Measurements from ENCODE around the gene LDLRAP1. TPM values are rescaled to one million over a fixed set of nuclear protein-coding genes. Genes with fewer than 3 reads are reported as not detected.
A peak's percentile ranks its signal among the peaks of the same experiment; 100 is the strongest.

LDLRAP1 gene
- total RNA-seq, 1 donor from 2014 or later, result 30.3 TPM

DNA sequence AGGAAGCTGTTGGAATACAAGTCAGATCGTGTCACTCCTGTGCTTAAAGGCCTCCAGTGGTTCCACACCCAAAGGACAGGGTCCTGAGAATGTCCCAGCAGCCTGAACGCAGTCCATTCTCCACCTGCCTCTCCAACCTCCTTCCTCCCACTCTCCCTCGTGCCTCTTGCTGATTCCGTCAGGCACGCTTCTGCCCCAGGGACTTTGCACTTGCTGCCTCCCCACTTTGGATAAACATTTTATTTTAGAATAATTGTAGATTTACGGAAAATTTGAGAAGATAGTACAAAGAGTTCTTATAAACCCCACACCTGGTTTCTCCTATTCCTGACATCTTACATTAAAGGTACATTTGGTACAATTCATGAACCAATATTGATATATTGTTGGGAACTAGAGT lies 28.4 kb upstream of the LDLRAP1 start:
- ATAC-seq (no peak), DNase-seq (no peak)
- no peak overlapping the region for H3K27ac ChIP-seq
- no peak overlapping the region for H3K4me3 ChIP-seq
- H3K27me3 ChIP-seq (ENCODE audit: low read depth), result no peaks in the 10 kb centered on the region
- H3K4me1 ChIP-seq, result no peaks in the 10 kb centered on the region
- H3K36me3 ChIP-seq, result no peaks in the 10 kb centered on the region
- no peak for TF ChIP-seq CTCF (IDR thresholded peaks at IDR 0.05)
- no peaks in the 10 kb centered on the region for H3K9me3 ChIP-seq
- intact Hi-C loops (cut with DNase I), result no loop called here

DNA sequence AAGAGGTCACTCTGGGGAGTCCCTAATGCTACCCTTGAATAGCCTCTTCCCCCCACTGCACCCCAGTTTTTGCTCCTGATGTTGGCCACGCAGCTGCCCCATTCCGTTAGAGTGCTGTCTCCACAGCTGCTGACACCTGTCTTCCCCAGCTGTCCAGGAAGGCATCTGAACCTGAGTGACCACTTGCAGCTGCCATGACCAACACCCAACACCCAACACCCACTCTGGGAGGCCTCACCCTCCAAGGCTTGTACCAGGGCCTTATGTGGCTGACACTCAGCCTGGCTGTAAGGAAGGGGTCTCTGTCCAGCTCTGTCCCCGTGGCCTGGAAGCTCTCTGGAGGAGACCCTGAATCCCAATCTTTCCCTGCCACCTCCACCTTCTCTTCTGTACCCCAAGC lies 26.7 kb upstream of the LDLRAP1 start:
- no peak for DNase-seq
- intact Hi-C loops (cut with DNase I), result no loop called here
- no peaks in the 10 kb centered on the region for H3K9me3 ChIP-seq
- no peak overlapping the region for H3K27ac ChIP-seq
- ATAC-seq, result peak in 1 of 2 donors; percentile 25
- no peaks in the 10 kb centered on the region for H3K36me3 ChIP-seq
- H3K4me3 ChIP-seq, result no peak overlapping the region
- no peak for TF ChIP-seq CTCF (IDR thresholded peaks at IDR 0.05)
- H3K4me1 ChIP-seq, result no peaks in the 10 kb centered on the region
- H3K27me3 ChIP-seq (ENCODE audit: low read depth), result no peaks in the 10 kb centered on the region

GRCh38 chr1:25517476-25518394 lies 25.7 kb upstream of the LDLRAP1 start:
- H3K9me3 ChIP-seq, result no peaks in the 10 kb centered on the region
- TF ChIP-seq CTCF (IDR thresholded peaks at IDR 0.05), result no peak
- ATAC-seq (peak in 1 of 2 donors; percentile 16), DNase-seq (no peak)
- H3K36me3 ChIP-seq, result no peaks in the 10 kb centered on the region
- H3K27ac ChIP-seq, result no peak overlapping the region
- no peaks in the 10 kb centered on the region for H3K27me3 ChIP-seq (ENCODE audit: low read depth)
- no peak overlapping the region for H3K4me3 ChIP-seq
- H3K4me1 ChIP-seq, result no peaks in the 10 kb centered on the region
- intact Hi-C loops (cut with DNase I), result no loop called here

- intact Hi-C loops (cut with DNase I), result no loop called here
- Histone ChIP-seq H3K9me3 (no peaks in the 10 kb centered on the region), H3K4me1 (no peaks in the 10 kb centered on the region), H3K4me3 (no peak overlapping the region), H3K27ac (no peak overlapping the region), H3K27me3 (ENCODE audit: low read depth) (no peaks in the 10 kb centered on the region), H3K36me3 (no peaks in the 10 kb centered on the region)
- DNase-seq (no peak), ATAC-seq (no peak)
- TF ChIP-seq CTCF (IDR thresholded peaks at IDR 0.05), result no peak
Observed at GRCh38 chr1:25519624-25520023, 23.8 kb upstream of the LDLRAP1 start.

GRCh38 chr1:25520446-25521061 lies 22.9 kb upstream of the LDLRAP1 start:
- Histone ChIP-seq H3K4me3 (no peak overlapping the region), H3K36me3 (no peaks in the 10 kb centered on the region), H3K9me3 (no peaks in the 10 kb centered on the region), H3K27me3 (ENCODE audit: low read depth) (no peaks in the 10 kb centered on the region), H3K27ac (no peak overlapping the region), H3K4me1 (no peaks in the 10 kb centered on the region)
- ATAC-seq (peak in 1 of 2 donors; percentile 65), DNase-seq (no peak)
- intact Hi-C loops (cut with DNase I), result no loop called here
- peak; percentile 82 for TF ChIP-seq CTCF (IDR thresholded peaks at IDR 0.05)

All from lower lobe of right lung (tissue), 2 donors.